Muscle layer of colon (tissue), 2 donors: ENCODE data around the gene FLYWCH1.

Experiments used
- H3K27ac ChIP-seq: one replicate; pipeline ENCODE4 v1.7.0; 2013; ENCODE audit warnings: low read depth, mild to moderate bottlenecking, low read length, moderate library complexity
- H3K27me3 ChIP-seq, 2 donors: one replicate each; pipeline ENCODE4 v1.7.0; 2013; ENCODE audit warnings: low read length in 2 of 2, mild to moderate bottlenecking in 2 of 2; ENCODE audit not compliant: insufficient read depth in 2 of 2, control insufficient read depth in 1 of 2
- H3K36me3 ChIP-seq: one replicate; pipeline ENCODE4 v1.7.0; 2013; ENCODE audit warnings: mild to moderate bottlenecking, low read length; ENCODE audit not compliant: insufficient read depth
- H3K4me1 ChIP-seq: one replicate; pipeline ENCODE4 v1.7.0; 2013; ENCODE audit warnings: mild to moderate bottlenecking, low read length; ENCODE audit not compliant: insufficient read depth
- H3K4me3 ChIP-seq, 2 donors: one replicate each; pipeline ENCODE4 v1.7.0; 2013; ENCODE audit warnings: low read length in 2 of 2, low read depth in 1 of 2, mild to moderate bottlenecking in 1 of 2, moderate library complexity in 1 of 2
- H3K9ac ChIP-seq: one replicate; pipeline ENCODE4 v1.7.0; 2013; ENCODE audit warnings: low read length
- H3K9me3 ChIP-seq: one replicate; pipeline ENCODE4 v1.7.0; 2013; ENCODE audit warnings: mild to moderate bottlenecking, low read length
- donor health status: abdominal sarcoma.
- donor health status: Adenocarcinoma of cecum.

The FLYWCH1 gene

DNA sequence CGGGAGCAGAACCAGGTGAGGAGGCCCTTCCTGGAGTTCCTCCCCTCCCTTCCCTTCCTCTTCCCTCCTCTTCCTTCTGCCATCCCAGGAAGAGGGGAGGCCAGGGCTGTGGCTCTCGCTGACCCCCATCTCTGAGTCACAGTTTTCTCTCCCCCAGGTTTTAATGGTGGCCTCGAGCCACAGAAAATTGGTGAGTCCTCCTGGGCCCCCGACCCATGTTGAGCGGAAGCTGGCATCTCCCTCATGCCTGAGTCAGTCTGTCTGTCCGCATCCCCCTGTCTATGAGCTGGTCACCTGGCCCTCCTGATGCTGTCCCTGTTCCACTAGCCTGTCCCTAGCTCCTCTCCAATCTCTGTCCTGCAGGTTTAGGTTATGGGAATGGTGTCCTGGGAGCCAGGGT is 88.2 kb downstream of the FLYWCH1 start:
- Histone ChIP-seq H3K4me3 (no peak overlapping the region), H3K4me1 (no peaks in the 10 kb centered on the region), H3K27me3 (peaks cover 2 to 45% of the 10 kb centered on the region in 2 donors), H3K9ac (no peak overlapping the region), H3K36me3 (no peaks in the 10 kb centered on the region), H3K9me3 (no peaks in the 10 kb centered on the region), H3K27ac (no peak overlapping the region)

DNA sequence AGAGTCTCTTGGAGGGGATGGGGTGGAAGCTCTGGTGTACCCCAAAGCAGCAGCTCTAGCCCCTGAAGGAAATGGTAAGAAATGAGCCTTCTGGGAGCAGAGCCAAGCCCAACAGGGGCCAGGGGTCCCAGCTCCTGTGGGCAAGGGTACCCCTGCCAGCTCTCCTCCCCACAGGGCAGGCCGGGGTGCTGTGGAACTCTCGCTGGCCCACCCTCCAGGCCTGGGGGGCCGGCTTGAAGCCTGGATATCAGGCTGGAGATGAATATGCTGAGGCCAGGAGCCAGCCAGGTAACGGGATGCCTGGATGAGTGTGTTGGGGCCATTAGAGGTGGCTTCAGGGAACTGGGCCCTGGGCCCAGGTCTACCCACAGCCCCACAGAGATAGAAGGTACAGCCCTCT is 88.8 kb downstream of the FLYWCH1 start:
- peaks cover 6 to 48% of the 10 kb centered on the region in 2 donors for H3K27me3 ChIP-seq
- H3K9ac ChIP-seq: no peak overlapping the region
- no peaks in the 10 kb centered on the region for H3K9me3 ChIP-seq
- no peak overlapping the region for H3K4me3 ChIP-seq
- no peak overlapping the region for H3K27ac ChIP-seq
- H3K36me3 ChIP-seq: no peaks in the 10 kb centered on the region
- no peaks in the 10 kb centered on the region for H3K4me1 ChIP-seq
